Cardiac fibroblast (primary cell): ENCODE results near the gene PRKCSH.

Experiments used
- DNase-seq, 2 donors: peaks; one replicate each; pipeline versions ENCODE4 v3.0.0 to v3.0.0-alpha.2; 2010; ENCODE audit warnings: low read depth in 2 of 2
- H3K4me3 ChIP-seq, 2 donors: replicated peaks in 1 of 2; 1 replicate in 1 of 2; 2 replicates in 1 of 2; pipeline ENCODE4 v1.5.1; 2011; ENCODE audit warnings: low read depth in 2 of 2, low read length in 2 of 2, mild to moderate bottlenecking in 2 of 2, moderate library complexity in 1 of 2
- TF ChIP-seq, protein P1 (sequence below): IDR thresholded peaks from one replicate; pipeline ENCODE4 v1.5.1; 2011; ENCODE audit warnings: low read depth, mild to moderate bottlenecking, low read length, inconsistent platforms

PRKCSH gene

DNA sequence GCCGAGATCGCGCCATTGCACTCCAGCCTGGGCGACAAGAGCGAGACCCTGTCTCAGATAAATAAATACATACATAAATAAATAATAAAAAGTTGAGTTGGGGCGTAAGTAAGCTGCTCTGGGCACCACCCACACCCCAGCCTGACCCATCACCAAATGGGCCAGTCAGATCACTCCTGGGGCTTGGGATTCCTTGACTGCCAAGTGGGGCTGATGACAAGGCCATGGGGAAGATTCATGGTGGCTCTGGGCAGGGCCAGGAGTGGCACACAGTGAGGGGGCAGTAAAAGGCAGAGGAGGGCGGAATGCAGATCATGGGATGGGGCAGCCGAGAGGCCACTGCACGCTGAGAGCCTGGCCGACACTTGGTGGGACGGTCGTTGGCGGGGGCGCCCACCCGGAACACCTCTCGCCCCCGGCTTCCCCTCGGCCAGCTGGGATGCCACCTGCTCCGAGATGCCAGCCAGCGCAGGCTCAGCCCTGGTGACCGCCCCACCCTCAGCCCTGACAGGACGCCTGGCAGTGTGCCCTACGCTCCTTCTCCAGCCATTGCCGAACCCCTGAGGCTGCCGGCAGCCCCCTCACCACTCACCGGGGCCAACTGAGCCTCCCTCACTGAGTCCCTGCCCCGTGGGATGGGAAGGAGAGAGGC is 59.3 kb downstream of the PRKCSH start:
- no peak for DNase-seq
- no peak overlapping the region for H3K4me3 ChIP-seq
- TF ChIP-seq, protein P1, sequence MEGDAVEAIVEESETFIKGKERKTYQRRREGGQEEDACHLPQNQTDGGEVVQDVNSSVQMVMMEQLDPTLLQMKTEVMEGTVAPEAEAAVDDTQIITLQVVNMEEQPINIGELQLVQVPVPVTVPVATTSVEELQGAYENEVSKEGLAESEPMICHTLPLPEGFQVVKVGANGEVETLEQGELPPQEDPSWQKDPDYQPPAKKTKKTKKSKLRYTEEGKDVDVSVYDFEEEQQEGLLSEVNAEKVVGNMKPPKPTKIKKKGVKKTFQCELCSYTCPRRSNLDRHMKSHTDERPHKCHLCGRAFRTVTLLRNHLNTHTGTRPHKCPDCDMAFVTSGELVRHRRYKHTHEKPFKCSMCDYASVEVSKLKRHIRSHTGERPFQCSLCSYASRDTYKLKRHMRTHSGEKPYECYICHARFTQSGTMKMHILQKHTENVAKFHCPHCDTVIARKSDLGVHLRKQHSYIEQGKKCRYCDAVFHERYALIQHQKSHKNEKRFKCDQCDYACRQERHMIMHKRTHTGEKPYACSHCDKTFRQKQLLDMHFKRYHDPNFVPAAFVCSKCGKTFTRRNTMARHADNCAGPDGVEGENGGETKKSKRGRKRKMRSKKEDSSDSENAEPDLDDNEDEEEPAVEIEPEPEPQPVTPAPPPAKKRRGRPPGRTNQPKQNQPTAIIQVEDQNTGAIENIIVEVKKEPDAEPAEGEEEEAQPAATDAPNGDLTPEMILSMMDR = no peak

DNA sequence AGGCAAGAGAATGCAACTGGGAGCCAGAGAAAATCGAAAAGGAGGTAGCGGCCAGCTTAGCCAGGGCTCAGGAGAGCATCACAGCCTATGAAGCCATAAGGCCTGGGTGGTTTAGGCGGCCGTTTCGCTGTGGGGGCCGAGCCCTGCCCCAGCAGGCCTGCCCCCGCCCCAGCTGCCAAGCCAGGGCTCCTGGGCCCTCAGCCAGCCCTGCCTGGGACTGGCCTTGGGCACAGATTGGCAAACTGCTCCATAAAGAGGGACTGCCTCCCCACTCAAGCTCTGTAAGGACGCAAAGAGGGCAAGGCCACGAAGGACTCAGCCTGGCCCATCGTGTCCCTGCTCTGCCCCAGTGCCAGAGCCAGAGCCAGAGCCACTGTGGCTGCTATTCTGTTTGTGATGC is 60.0 kb downstream of the PRKCSH start:
- TF ChIP-seq, protein P1 = no peak
- DNase-seq = no peak
- no peak overlapping the region for H3K4me3 ChIP-seq

DNA sequence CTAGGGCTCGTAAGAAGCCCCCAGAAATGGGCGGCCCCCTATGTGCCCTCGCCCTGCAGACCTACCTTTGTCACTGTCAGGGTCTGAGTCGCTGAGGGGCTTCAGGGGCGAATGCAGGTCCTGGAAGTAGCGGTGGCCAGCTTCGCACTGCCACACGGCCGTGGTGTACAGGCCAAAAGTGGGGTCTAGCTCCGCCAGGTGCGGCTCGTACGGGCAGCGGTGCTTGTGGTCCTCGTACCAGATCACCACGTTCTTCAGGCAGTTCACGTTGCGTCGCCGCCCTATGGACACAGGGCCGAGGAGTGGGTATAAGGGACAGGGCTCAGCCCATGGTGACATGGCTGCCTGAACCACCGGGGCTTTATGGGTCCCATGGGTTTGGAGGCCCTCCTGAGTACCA is 60.5 kb downstream of the PRKCSH start:
- no peak for DNase-seq
- TF ChIP-seq, protein P1 = no peak
- H3K4me3 ChIP-seq = no peak overlapping the region

DNA sequence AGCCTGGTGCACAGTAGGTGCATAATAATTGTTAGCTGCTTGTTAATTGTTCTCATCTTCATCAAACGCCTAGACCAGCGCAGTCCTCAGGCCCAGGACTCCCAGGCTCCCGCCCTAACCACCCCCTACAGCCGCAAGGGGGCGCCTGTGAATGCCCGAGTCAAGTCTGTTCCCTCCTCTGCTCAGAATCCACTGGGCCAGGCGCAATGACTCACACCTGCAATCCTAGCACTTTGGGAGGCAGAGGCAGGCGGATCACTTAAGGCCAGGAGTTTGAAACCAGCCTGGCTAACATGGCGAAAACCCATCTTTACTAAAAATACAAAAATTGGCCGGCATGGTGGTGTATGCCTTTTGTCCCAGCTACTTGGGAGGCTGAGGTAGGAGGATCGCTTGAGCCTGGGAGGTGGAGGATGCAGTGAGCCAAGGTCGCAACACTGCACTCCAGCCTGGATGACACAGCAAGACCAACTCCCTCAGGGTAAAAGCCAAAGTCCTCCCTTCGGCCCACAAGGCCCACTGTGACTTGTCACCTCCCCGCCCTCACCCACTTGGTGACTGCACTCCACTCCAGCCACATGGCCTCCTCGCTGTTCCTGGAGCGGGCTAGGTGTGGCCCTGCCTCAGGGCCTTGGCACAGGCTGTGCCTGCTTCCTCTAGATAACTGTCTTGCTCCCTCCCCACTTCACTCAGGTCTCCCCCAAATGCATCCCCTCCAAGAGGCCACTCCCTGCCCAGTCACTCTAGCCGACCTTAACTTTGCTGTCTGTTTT is 61.1 kb downstream of the PRKCSH start:
- TF ChIP-seq, protein P1 = peak; percentile 88
- DNase-seq = peak; percentile 85 to 93
- H3K4me3 ChIP-seq = no peak overlapping the region

DNA sequence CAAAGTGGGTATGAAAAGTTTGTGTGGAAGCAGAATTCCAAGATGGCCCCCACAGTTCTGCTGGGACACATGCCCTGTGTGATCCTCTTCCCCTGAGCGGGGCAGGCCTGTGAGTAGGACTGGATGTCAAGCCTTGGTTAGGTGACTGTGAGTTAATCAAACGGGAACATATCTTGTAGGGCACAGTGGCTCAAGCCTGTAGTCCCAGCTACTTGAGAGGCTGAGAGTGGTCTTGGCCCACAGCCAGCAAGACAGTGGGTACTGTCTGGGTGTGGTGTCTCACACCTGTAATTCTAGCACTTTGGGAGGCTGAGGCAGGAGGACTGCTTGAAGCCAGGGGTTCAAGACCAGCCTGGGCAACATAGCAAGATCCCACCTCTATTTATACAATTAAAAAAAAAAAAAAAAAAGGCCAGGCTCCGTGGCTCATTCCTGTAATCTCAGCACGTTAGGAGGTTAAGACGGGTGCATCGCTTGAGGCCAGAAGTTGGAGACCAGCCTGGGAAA is 63.8 kb downstream of the PRKCSH start:
- DNase-seq = no peak
- TF ChIP-seq, protein P1 = no peak

DNA sequence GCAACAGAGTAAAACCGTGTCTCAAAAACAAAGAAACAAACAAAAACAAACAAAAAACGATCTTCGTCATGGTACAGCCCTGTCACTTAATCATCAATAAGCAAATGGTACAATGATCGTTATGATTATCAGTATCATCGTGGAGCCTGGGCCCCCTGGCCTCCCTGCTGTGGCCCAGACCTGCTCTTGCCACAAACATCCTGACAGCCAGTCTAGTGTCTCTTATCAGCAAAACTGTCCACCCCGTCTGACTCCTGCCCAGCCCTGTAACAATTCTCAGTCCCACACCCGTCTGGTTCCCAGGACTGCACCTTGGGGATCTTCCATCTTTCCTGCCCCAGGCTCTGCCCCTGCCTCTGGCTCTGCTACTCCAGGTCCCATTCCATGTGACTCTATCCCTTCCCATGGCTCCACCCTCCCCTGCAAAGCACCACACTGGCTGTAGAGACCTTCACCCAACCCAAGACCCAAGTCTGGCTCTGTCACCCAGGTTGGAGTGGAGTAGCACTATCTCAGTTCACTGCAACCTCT is 64.5 kb downstream of the PRKCSH start:
- DNase-seq = no peak
- no peak overlapping the region for H3K4me3 ChIP-seq
- TF ChIP-seq, protein P1 = no peak

More for the DNA sequence above, 63.8 kb downstream of the PRKCSH start:
- H3K4me3 ChIP-seq = no peak overlapping the region
